ENCODE results near the gene WDR38. TPM values are rescaled to one million over a fixed set of nuclear protein-coding genes. Genes with fewer than 3 reads are reported as not detected.
A peak's percentile ranks its signal among the peaks of the same experiment; 100 is the strongest.

The WDR38 gene
- total RNA-seq, 1 donor from 2014 or later: not detected

DNA sequence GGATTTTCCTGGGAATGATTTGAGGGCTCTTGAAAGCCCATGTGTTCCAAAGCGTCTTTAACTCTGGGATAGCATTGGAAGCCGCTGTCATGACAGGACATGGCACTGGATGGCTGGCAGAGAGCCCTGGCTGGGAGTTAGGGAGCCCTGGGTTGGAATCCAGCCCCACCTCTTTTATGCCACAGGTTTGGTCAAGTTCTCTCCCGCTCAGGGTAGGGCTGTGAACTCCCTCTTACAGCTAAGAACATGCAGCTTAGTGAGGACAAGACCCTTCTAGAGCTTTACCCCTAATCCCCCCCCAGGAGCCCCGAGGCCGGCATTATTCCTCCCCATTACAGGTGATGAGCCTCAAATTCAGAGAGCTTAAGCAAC lies 39.1 kb upstream of the WDR38 start:
- TF ChIP-seq, protein P1, sequence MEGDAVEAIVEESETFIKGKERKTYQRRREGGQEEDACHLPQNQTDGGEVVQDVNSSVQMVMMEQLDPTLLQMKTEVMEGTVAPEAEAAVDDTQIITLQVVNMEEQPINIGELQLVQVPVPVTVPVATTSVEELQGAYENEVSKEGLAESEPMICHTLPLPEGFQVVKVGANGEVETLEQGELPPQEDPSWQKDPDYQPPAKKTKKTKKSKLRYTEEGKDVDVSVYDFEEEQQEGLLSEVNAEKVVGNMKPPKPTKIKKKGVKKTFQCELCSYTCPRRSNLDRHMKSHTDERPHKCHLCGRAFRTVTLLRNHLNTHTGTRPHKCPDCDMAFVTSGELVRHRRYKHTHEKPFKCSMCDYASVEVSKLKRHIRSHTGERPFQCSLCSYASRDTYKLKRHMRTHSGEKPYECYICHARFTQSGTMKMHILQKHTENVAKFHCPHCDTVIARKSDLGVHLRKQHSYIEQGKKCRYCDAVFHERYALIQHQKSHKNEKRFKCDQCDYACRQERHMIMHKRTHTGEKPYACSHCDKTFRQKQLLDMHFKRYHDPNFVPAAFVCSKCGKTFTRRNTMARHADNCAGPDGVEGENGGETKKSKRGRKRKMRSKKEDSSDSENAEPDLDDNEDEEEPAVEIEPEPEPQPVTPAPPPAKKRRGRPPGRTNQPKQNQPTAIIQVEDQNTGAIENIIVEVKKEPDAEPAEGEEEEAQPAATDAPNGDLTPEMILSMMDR (IDR thresholded peaks at IDR 0.05; ENCODE audit: borderline replicate concordance): no peak
- intact Hi-C loops (cut with micrococcal nuclease): no loop called here
- H3K27me3 ChIP-seq (ENCODE audit: low read depth): no peaks in the 10 kb centered on the region
- H3K27ac ChIP-seq (replicated peaks): no peak overlapping the region
- no peak for DNase-seq
- H3K4me3 ChIP-seq: no peak overlapping the region
- no peaks in the 10 kb centered on the region for H3K9me3 ChIP-seq (replicated peaks)
- peaks cover 17% of the 10 kb centered on the region for H3K4me1 ChIP-seq
- peaks cover 7% of the 10 kb centered on the region for H3K36me3 ChIP-seq

DNA sequence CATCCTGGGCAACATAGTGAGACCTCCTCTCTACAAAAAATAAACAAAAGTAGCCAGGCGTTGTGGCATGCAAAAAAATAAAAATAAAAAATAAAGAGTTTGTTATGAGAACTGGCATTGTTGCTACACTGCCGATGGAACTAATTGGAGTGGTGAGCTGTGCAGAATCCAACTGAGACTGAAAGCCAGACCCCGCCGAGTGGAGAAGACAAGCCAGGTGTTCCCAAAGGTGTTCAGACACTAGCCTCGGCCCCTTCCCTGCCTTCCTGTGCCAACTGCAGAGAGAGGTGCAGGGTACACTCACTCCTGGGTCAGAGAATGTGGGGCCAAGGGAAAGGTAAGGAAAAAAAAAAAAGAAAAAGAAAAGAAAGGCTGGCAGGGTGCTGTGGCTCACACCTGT lies 37.7 kb upstream of the WDR38 start:
- no peak overlapping the region for H3K27ac ChIP-seq (replicated peaks)
- TF ChIP-seq, protein P1 (IDR thresholded peaks at IDR 0.05; ENCODE audit: borderline replicate concordance): no peak
- H3K9me3 ChIP-seq (replicated peaks): no peaks in the 10 kb centered on the region
- DNase-seq: no peak
- intact Hi-C loops (cut with micrococcal nuclease): no loop called here
- H3K27me3 ChIP-seq (ENCODE audit: low read depth): no peaks in the 10 kb centered on the region
- H3K4me3 ChIP-seq: no peak overlapping the region
- peaks cover 24% of the 10 kb centered on the region for H3K4me1 ChIP-seq
- no peaks in the 10 kb centered on the region for H3K36me3 ChIP-seq

DNA sequence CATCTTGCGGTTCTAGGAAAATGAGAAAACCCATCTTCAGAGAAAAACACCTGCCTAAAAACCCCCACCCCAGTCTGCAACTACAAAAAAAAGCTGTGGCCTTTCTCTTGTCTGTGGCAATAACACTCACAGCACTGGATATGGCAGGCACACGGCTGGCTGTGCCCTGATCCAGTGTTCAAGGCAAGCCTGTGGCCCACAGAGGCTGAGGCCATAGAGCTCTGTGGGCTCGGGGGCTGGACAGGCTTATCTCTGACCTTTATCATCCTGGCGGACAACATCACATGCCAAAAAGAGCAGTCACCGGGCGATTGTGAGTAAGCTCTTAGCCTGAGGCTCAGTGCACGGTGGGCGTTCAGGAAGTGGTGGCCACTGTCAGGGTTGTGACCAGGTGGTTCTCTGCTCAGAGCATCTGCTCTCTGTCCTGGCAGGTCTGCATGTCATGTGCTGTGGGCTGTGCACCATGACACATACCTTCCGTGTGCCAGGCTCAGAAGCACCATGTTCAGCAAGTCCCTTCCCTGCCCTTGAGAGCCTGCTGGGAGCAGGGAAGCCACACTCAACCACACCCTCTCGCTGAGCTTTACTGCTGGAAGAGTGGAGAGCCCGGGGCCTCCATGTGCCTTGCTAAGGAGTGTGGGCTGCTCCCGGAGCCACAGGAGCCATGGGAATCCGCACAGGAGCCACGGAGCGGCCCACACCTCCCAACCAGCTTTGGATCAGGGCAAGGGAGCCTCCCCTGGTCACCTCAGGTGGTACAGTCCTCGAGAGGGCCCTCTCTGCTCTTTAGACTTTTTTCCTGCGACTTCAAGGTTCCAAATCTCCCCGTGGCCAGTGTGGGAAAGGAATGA lies 34.6 kb upstream of the WDR38 start:
- no peaks in the 10 kb centered on the region for H3K9me3 ChIP-seq (replicated peaks)
- no peaks in the 10 kb centered on the region for H3K27me3 ChIP-seq (ENCODE audit: low read depth)
- TF ChIP-seq, protein P1 (IDR thresholded peaks at IDR 0.05; ENCODE audit: borderline replicate concordance): no peak
- H3K27ac ChIP-seq (replicated peaks): peak overlapping the region; percentile 56
- intact Hi-C loops (cut with micrococcal nuclease): no loop called here
- no peak for DNase-seq
- no peak overlapping the region for H3K4me3 ChIP-seq
- no peaks in the 10 kb centered on the region for H3K36me3 ChIP-seq
- peaks cover 24% of the 10 kb centered on the region for H3K4me1 ChIP-seq

DNA sequence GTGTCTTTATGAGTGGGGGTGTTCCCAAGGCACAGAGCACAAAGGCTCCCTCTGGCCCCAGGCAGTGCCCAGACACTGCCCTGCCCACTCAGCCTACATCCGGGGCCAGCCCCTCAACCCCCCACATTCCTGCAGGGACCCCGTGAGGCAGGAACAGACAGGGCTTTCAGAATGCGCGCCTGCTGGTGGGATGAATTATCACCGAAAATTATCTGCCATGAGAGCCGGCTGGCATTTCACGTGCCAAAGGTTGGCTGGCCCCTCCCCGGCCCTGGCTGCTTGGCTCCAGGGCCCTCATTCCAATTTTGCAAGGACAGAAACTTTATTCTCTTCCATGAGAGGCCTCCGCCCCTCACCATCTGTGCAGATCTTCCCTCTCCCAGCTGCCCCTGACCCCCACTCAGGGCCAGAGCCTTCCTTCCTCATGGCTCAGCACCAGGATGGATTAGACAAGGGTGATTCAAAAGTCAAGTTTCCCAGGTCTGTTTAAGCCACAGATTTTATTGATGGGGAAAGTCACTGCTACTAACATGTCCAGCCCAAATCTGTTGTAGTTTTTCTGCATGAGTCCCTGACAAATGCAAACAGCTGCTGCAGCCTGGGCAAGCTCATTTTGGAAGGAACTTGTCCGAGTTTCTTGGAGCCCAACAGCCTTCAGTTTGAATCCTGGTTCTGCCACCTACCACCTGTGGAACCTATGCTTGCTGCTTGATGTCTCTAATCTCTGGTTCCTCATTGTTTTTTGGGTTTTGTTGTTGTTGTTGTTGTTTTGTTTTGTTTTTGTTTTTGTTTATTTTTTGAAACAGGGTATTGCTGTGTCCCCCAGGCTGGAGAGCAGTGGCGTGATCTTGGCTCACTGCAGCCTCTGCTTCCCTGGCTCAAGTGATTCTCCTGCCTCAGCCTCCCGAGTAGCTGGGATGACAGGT lies 32.3 kb upstream of the WDR38 start:
- Histone ChIP-seq H3K4me3 (no peak overlapping the region), H3K4me1 (peaks cover 24% of the 10 kb centered on the region), H3K36me3 (no peaks in the 10 kb centered on the region), H3K9me3 (replicated peaks) (peaks cover 8% of the 10 kb centered on the region), H3K27ac (replicated peaks) (no peak overlapping the region), H3K27me3 (ENCODE audit: low read depth) (no peaks in the 10 kb centered on the region)
- intact Hi-C loops (cut with micrococcal nuclease): no loop called here
- TF ChIP-seq, protein P1 (IDR thresholded peaks at IDR 0.05; ENCODE audit: borderline replicate concordance): peak; percentile 14
- no peak for DNase-seq

DNA sequence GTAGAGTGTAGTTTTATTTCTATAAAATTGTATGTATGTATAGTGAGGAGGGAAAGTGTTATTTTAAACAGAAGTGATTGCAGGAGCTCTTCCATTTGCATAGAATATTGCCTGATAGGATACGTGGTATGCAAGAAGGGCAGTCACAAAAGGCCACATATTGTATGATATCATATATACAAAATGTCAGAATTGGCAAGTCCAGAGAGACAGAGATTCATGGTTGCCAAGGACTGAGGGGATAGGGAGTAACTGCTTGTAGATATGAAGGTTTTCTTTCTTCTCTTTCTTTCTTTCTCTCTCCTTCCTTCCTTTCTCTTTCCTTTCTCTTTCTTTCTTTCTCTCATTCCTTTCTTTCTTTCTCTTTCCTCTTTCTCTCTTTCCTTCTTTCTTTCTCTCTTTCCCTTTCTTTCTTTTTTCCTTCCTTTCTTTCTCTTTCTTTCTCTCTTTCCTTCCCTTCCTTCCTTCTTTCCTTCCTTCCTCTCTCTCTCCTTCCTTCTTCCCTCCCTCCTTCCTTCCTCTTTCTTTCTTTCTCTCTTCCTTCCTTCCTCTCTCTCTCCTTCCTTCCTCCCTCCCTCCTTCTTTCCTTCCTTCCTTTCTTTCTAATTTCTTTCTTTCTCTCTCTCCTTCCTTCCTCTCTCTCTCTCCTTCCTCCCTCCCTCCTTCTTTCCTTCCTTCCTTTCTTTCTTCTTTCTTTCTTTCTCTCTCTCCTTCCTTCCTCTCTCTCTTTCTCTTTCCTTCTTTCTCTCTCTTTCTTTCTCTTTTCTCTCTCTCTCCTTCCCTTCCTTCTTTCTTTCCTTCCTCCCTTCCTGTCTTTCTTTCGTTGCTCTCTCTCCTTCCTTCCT lies 24.5 kb upstream of the WDR38 start:
- DNase-seq: no peak
- intact Hi-C loops (cut with micrococcal nuclease): no loop called here
- H3K27ac ChIP-seq (replicated peaks): no peak overlapping the region
- H3K4me3 ChIP-seq: no peak overlapping the region
- no peaks in the 10 kb centered on the region for H3K36me3 ChIP-seq
- TF ChIP-seq, protein P1 (IDR thresholded peaks at IDR 0.05; ENCODE audit: borderline replicate concordance): no peak
- peaks cover 28% of the 10 kb centered on the region for H3K4me1 ChIP-seq
- H3K27me3 ChIP-seq (ENCODE audit: low read depth): no peaks in the 10 kb centered on the region
- H3K9me3 ChIP-seq (replicated peaks): peaks cover 8% of the 10 kb centered on the region
